Panc1 (cell line): ENCODE measurements around the gene ZNF121.

Source experiments
- CTCF ChIP-seq: fragments of 450-650 bp; IDR thresholded peaks from 2 replicates; pipeline ENCODE4 v1.5.1; 2017; ENCODE audit warnings: mild to moderate bottlenecking
- POLR2AphosphoS5 ChIP-seq: IDR thresholded peaks from 2 replicates; pipeline ENCODE4 v1.6.1; 2012; ENCODE audit warnings: mild to moderate bottlenecking, low read depth, low read length, moderate library complexity
- REST ChIP-seq, 2 experiments: IDR thresholded peaks; 2 replicates each; pipeline ENCODE4 v1.6.1; 2011 to 2012; ENCODE audit warnings: low read depth in 2 of 2, control low read depth in 1 of 2, low read length in 1 of 2, mild to moderate bottlenecking in 1 of 2, moderate library complexity in 1 of 2; ENCODE audit not compliant: insufficient read depth in 1 of 2
- SIN3A ChIP-seq: IDR thresholded peaks from 2 replicates; pipeline ENCODE4 v1.6.1; 2012; ENCODE audit warnings: low read depth, mild to moderate bottlenecking, low read length, moderate library complexity, borderline replicate concordance; ENCODE audit not compliant: insufficient read depth

- TF ChIP-seq POLR2AphosphoS5: no peak
- no peak for TF ChIP-seq CTCF
- TF ChIP-seq REST (IDR thresholded peaks at IDR 0.05; ENCODE audit: insufficient read depth in 1 of 2, low read depth in 2 of 2, low read length in 1 of 2): no peak
- no peak for TF ChIP-seq SIN3A
Observed at GRCh38 chr19:9528757-9529336, 55.5 kb downstream of the ZNF121 start.
